GM12878 (cell line): ENCODE measurements around the gene GMDS. TPM values are rescaled to one million over a fixed set of nuclear protein-coding genes. Genes with fewer than 3 reads are reported as not detected.
A peak's percentile ranks its signal among the peaks of the same experiment; 100 is the strongest.

Source experiments
- ATAC-seq: fragments of 200-7000 bp; cut with Tn5 transposase; 3 replicates; pipeline ENCODE4 v1.9.1; 2020; ENCODE audit warnings: mild to moderate bottlenecking, moderate library complexity
- BruUV-seq: library from RNA; stranded (reverse); fragments of 400-500 nt; replicated peaks from 2 replicates; lab custom pipeline; 2021; lab: Mats Ljungman, UMichigan
- CTCF ChIA-PET: fragments of 300-600 bp; sonication (Branson Sonifier 250); formaldehyde crosslinking; extraction: SDS; loops from one replicate; lab custom pipeline; 2021; ENCODE audit warnings: inconsistent platforms; lab: Yijun Ruan, JAX
- POLR2A ChIA-PET: fragments of 350-600 bp; formaldehyde crosslinking; extraction: SDS; loops from one replicate; lab custom pipeline; 2021; ENCODE audit warnings: inconsistent platforms; lab: Charles Lee
- RAD21 ChIA-PET: fragments of 300-600 bp; sonication (Branson Sonifier 250); formaldehyde crosslinking; loops from one replicate; lab custom pipeline; 2023; ENCODE audit warnings: antibody characterized with exemption; ENCODE audit not compliant: unreplicated experiment; lab: Charles Lee
- SMC1A ChIA-PET: fragments of 300-600 bp; sonication (Branson Sonifier 250); formaldehyde crosslinking; loops from one replicate; lab custom pipeline; 2023; ENCODE audit not compliant: unreplicated experiment, uncharacterized antibody; lab: Charles Lee
- DNase-seq: peaks from one replicate; pipeline ENCODE4 v3.0.0-alpha.2; 2011; ENCODE audit warnings: low read depth, low spot score
- FAIRE-seq: peaks from 3 replicates; lab custom pipeline; 2011; peaks lifted over from hg19 to GRCh38; lab: Jason Lieb, UNC
- H2AFZ ChIP-seq: 2 replicates; pipeline ENCODE4 v1.6.0; 2011; ENCODE audit warnings: low read depth, low read length, control low read depth; ENCODE audit not compliant: control insufficient read depth
- H3K27ac ChIP-seq: 2 replicates; pipeline ENCODE4 v1.5.1; 2011; ENCODE audit warnings: control low read depth; ENCODE audit not compliant: control insufficient read depth, insufficient read depth
- H3K27me3 ChIP-seq, 2 experiments: replicated peaks in 1 of 2; 2 replicates each; pipeline versions ENCODE4 v1.6.0 to v1.6.1; 2011; ENCODE audit warnings: low read length in 1 of 2; ENCODE audit not compliant: control insufficient read depth in 2 of 2, insufficient read depth in 2 of 2
- H3K36me3 ChIP-seq, 2 experiments: 2 replicates each; pipeline ENCODE4 v1.5.1; 2011; ENCODE audit warnings: low read length in 1 of 2; ENCODE audit not compliant: control insufficient read depth in 2 of 2, insufficient read depth in 2 of 2
- H3K4me1 ChIP-seq: 2 replicates; pipeline ENCODE4 v1.6.1; 2011; ENCODE audit warnings: mild to moderate bottlenecking, low read length, moderate library complexity, mixed read lengths; ENCODE audit not compliant: control insufficient read depth, insufficient read depth
- H3K4me2 ChIP-seq: 2 replicates; pipeline ENCODE4 v1.6.0; 2011; ENCODE audit warnings: control low read depth; ENCODE audit not compliant: control insufficient read depth, insufficient read depth
- H3K4me3 ChIP-seq: fragments of 200-600 bp; sonication (generic); 2 replicates; pipeline ENCODE4 v1.5.1; 2016
- H3K79me2 ChIP-seq: 2 replicates; pipeline ENCODE4 v1.6.0; 2011; ENCODE audit warnings: low read length; ENCODE audit not compliant: control insufficient read depth, insufficient read depth
- H3K9ac ChIP-seq: 2 replicates; pipeline ENCODE4 v1.8.0; 2011; ENCODE audit warnings: low read length, control low read depth, mixed read lengths; ENCODE audit not compliant: control insufficient read depth, insufficient read depth
- H3K9me3 ChIP-seq: replicated peaks from 3 replicates; pipeline ENCODE4 v1.5.1; 2011; ENCODE audit warnings: mild to moderate bottlenecking, low read length; ENCODE audit not compliant: control insufficient read depth, insufficient read depth
- H4K20me1 ChIP-seq: 2 replicates; pipeline ENCODE4 v1.6.0; 2011; ENCODE audit not compliant: control insufficient read depth, insufficient read depth
- CEBPZ ChIP-seq: fragments of 150-350 bp; IDR thresholded peaks from 2 replicates; pipeline ENCODE4 v1.6.1; 2016; ENCODE audit warnings: low read depth, low read length
- CHD1 ChIP-seq: IDR thresholded peaks from 2 replicates; pipeline ENCODE4 v1.6.1; 2012; ENCODE audit warnings: low read depth, low read length, improper control_type of control experiment
- EGR1 ChIP-seq, 2 experiments: IDR thresholded peaks; 1 replicate in 1 of 2; 2 replicates in 1 of 2; pipeline ENCODE4 v1.6.1; 2011 to 2012; ENCODE audit warnings: low read depth in 2 of 2, low read length in 2 of 2, borderline replicate concordance in 1 of 2, mild to moderate bottlenecking in 1 of 2, moderate library complexity in 1 of 2
- ELK1 ChIP-seq: IDR thresholded peaks from 2 replicates; pipeline ENCODE4 v1.6.1; 2012; ENCODE audit warnings: low read depth, low read length, improper control_type of control experiment
- HSF1 ChIP-seq: fragments of 150-350 bp; IDR thresholded peaks from 2 replicates; pipeline ENCODE4 v1.6.1; 2014; ENCODE audit warnings: mild to moderate bottlenecking, low read depth, low read length
- IKZF1 ChIP-seq: fragments of 450-650 bp; conservative IDR thresholded peaks from 2 replicates; pipeline ENCODE4 v1.6.1; 2017; ENCODE audit warnings: antibody characterized with exemption, mild to moderate bottlenecking
- KDM1A ChIP-seq: fragments of 200-600 bp; sonication (generic); IDR thresholded peaks from 2 replicates; pipeline ENCODE4 v1.6.1; 2016; ENCODE audit warnings: borderline replicate concordance
- POLR2AphosphoS5 ChIP-seq: IDR thresholded peaks from 2 replicates; pipeline ENCODE4 v1.6.1; 2011; ENCODE audit warnings: mild to moderate bottlenecking, low read length, inconsistent platforms
- RFX5 ChIP-seq: IDR thresholded peaks from 2 replicates; pipeline ENCODE4 v1.6.1; 2011; ENCODE audit warnings: low read depth, low read length, improper control_type of control experiment
- SMC3 ChIP-seq: IDR thresholded peaks from 2 replicates; pipeline ENCODE4 v1.6.1; 2011; ENCODE audit warnings: low read length, improper control_type of control experiment, borderline replicate concordance
- SREBF2 ChIP-seq: IDR thresholded peaks from 2 replicates; pipeline ENCODE4 v1.6.1; 2012; ENCODE audit warnings: mild to moderate bottlenecking, low read length
- STAT3 ChIP-seq: IDR thresholded peaks from 2 replicates; pipeline ENCODE4 v1.6.1; 2011; ENCODE audit warnings: low read depth, low read length, improper control_type of control experiment
- TBL1XR1 ChIP-seq: IDR thresholded peaks from 2 replicates; pipeline ENCODE4 v1.6.1; 2012; ENCODE audit warnings: low read depth, low read length, improper control_type of control experiment
- TCF3 ChIP-seq: IDR thresholded peaks from 2 replicates; pipeline ENCODE4 v1.6.1; 2012; ENCODE audit warnings: low read depth, mild to moderate bottlenecking, low read length, borderline replicate concordance; ENCODE audit not compliant: insufficient read depth
- ZNF274 ChIP-seq: IDR thresholded peaks from one replicate; pipeline ENCODE4 v1.8.0; 2011; ENCODE audit not compliant: insufficient read length, insufficient read depth
- ZZZ3 ChIP-seq: IDR thresholded peaks from 2 replicates; pipeline ENCODE4 v1.6.1; 2011; ENCODE audit warnings: low read depth; ENCODE audit not compliant: control insufficient read depth, insufficient read length
- WGBS: methylation state at CpG from one replicate; pipeline ENCODE4 v1.1.6; 2016; ENCODE audit warnings: low lambda C conversion rate; ENCODE audit not compliant: insufficient replicate concordance, insufficient coverage; ENCODE audit errors: missing lambda C conversion rate; 5-methylcytosine and 5-hydroxymethylcytosine counted together
- in situ Hi-C: fragments of 300-500 bp; cut with MboI; formaldehyde crosslinking; loops from 9 replicates; pipeline ENCODE4 v1.14.3; 2018; ENCODE audit warnings: mixed read lengths
- intact Hi-C: fragments of 100-400 bp; cut with micrococcal nuclease; formaldehyde crosslinking; loops from one replicate; pipeline ENCODE4 v1.14.2; 2022; ENCODE audit not compliant: unreplicated experiment
- polyA plus RNA-seq, 11 experiments: library from polyadenylated mRNA; depleted of rRNA in 4 of 11; unstranded in 6 of 11; stranded (reverse) in 5 of 11; fragments of >200 nt; fragmentation: Nextera tagmentation in 4 of 11; fragmentation: Illumina TruSeq in 1 of 11; extraction: Ambion mirVana in 4 of 11; extraction: Trizol in 1 of 11; gene quantifications; 1 replicate in 1 of 11; 2 replicates in 10 of 11; pipeline versions ENCODE4 v1.2.1 to v1.2.3, GENCODE V29; 2011 to 2016; ENCODE audit warnings: inconsistent platforms in 2 of 11, missing spikeins in 2 of 11, low read depth in 1 of 11
- total RNA-seq, 4 experiments: library from RNA; depleted of rRNA in 3 of 4; stranded (reverse); fragments of >200 nt in 3 of 4; fragmentation: Illumina TruSeq in 1 of 4; extraction: Trizol in 1 of 4; gene quantifications; 2 replicates each; pipeline versions ENCODE4 v1.2.1 to v1.2.3, GENCODE V29; 2013 to 2021

Gene GMDS
- total and polyA plus RNA-seq, 10 of the 15 experiments (the other 5 are each of a cell fraction or from before 2014, with no cell fraction given) = 0.61 to 53.8 (median 29.3) TPM

- Histone ChIP-seq H3K27me3 (peaks cover 4 to 10% of the 10 kb centered on the region in 2 experiments), H3K9me3 (no peaks in the 10 kb centered on the region), H3K79me2 (no peaks in the 10 kb centered on the region), H3K27ac (no peak overlapping the region), H3K4me2 (peak overlapping the region; percentile 79), H3K4me1 (peaks cover 5% of the 10 kb centered on the region), H2AFZ (peak overlapping the region; percentile 52), H3K4me3 (peak overlapping the region; percentile 80), H3K36me3 (no peaks in the 10 kb centered on the region), H3K9ac (no peak overlapping the region), H4K20me1 (peaks cover 3% of the 10 kb centered on the region; the same call in 1 of the 2 replicates)
- 30% methylated on average over 54 of the region's 66 CpGs for WGBS
- in situ Hi-C loops = no loop called here
- DNase-seq (no peak), ATAC-seq (peak; percentile 91), FAIRE-seq (no peak)
- intact Hi-C loops = no loop called here
- BruUV-seq = no TSS peak
- CTCF ChIA-PET = interaction anchor here (0.7 to 1.8 kb wide), 2 partner anchors 28 to 480 kb away, joined by 3 to 7 read pairs; no protein-coding TSS in a partner anchor
- SMC1A ChIA-PET = interaction anchor here (0.7 kb wide), 1 partner anchor 95 kb away, joined by 3 read pairs; no protein-coding TSS in a partner anchor
- POLR2A ChIA-PET = interaction anchor here (0.6 to 0.7 kb wide), 2 partner anchors 99 to 246 kb away, joined by 3 read pairs; no protein-coding TSS in a partner anchor
- RAD21 ChIA-PET = interaction anchor here (0.7 kb wide), 2 partner anchors 75 to 246 kb away, joined by 3 read pairs; no protein-coding TSS in a partner anchor
- TF ChIP-seq POLR2AphosphoS5 (no peak), TBL1XR1 (no peak), CHD1 (no peak), RFX5 (no peak), ZNF274 (no peak), HSF1 (no peak), ZZZ3 (no peak), CEBPZ (no peak), KDM1A (no peak), EGR1 (IDR thresholded peaks at IDR 0.05; ENCODE audit: borderline replicate concordance in 1 of 2, low read depth in 2 of 2, low read length in 2 of 2) (no peak), SREBF2 (no peak), IKZF1 (0 out of 2 replicates have a peak, but pooled peaks have one; percentile 12), SMC3 (no peak), ELK1 (no peak), STAT3 (no peak), TCF3 (no peak)
Measured at GRCh38 chr6:1624058-1624850, 621.2 kb downstream of the GMDS start.
